Neural cell (in vitro differentiated cells): Measurements from ENCODE around the gene HSD17B8. TPM values are rescaled to one million over a fixed set of nuclear protein-coding genes. Genes with fewer than 3 reads are reported as not detected.

Source experiments
- H2AFZ ChIP-seq: fragments of 200-600, 300-800 bp; sonication (generic), shearing (Covaris generic); 2 replicates; pipeline ENCODE4 v1.6.0; 2014; ENCODE audit warnings: low read depth, mild to moderate bottlenecking, antibody characterized with exemption, low read length, moderate library complexity
- H3F3A ChIP-seq: fragments of 200-600 bp; shearing (Covaris generic); 2 replicates; pipeline ENCODE4 v1.6.1; 2016; ENCODE audit warnings: mild to moderate bottlenecking, moderate library complexity, mixed read lengths, antibody characterized with exemption, low read length; ENCODE audit not compliant: insufficient read depth, poor library complexity, severe bottlenecking
- H3K27ac ChIP-seq: fragments of 200-600, 300-800 bp; sonication (generic), shearing (Covaris generic); 2 replicates; pipeline ENCODE4 v1.5.1; 2014; ENCODE audit warnings: mild to moderate bottlenecking, low read length, moderate library complexity
- H3K27me3 ChIP-seq: fragments of 300-800, 200-600 bp; sonication (generic), shearing (Covaris generic); 2 replicates; pipeline ENCODE4 v1.6.0; 2014; ENCODE audit warnings: mild to moderate bottlenecking, low read depth, low read length, moderate library complexity; ENCODE audit not compliant: insufficient read depth
- H3K36me3 ChIP-seq: fragments of 300-800, 200-600 bp; sonication (generic), shearing (Covaris generic); 2 replicates; pipeline ENCODE4 v1.5.1; 2014; ENCODE audit warnings: mild to moderate bottlenecking, antibody characterized with exemption, low read length, moderate library complexity; ENCODE audit not compliant: insufficient read depth
- H3K4me2 ChIP-seq: fragments of 300-800, 200-600 bp; sonication (generic), shearing (Covaris generic); 2 replicates; pipeline ENCODE4 v1.6.0; 2014; ENCODE audit warnings: mild to moderate bottlenecking, low read length
- H3K4me3 ChIP-seq: fragments of 300-800, 200-600 bp; sonication (generic), shearing (Covaris generic); 2 replicates; pipeline ENCODE4 v1.5.1; 2014; ENCODE audit warnings: mild to moderate bottlenecking, low read length, moderate library complexity
- H3K79me2 ChIP-seq: fragments of 200-600 bp; shearing (Covaris generic); replicated peaks from 2 replicates; pipeline ENCODE4 v1.6.0; 2014; ENCODE audit warnings: mild to moderate bottlenecking, low read length, moderate library complexity; ENCODE audit not compliant: insufficient read depth
- H3K9ac ChIP-seq: fragments of 300-800, 200-600 bp; sonication (generic), shearing (Covaris generic); 2 replicates; pipeline ENCODE4 v1.6.1; 2016; ENCODE audit warnings: mild to moderate bottlenecking, low read length, mixed read lengths
- H3K9me2 ChIP-seq: fragments of 200-600 bp; shearing (Covaris generic); 2 replicates; pipeline ENCODE4 v1.6.1; 2016; ENCODE audit warnings: mild to moderate bottlenecking, low read length, mixed read lengths; ENCODE audit not compliant: insufficient read depth
- H3K9me3 ChIP-seq: fragments of 200-600, 300-800 bp; sonication (generic), shearing (Covaris generic); 2 replicates; pipeline ENCODE4 v1.6.1; 2016; ENCODE audit warnings: mild to moderate bottlenecking, mixed run types, low read length, moderate library complexity, mixed read lengths
- H4K20me1 ChIP-seq: fragments of 200-600 bp; shearing (Covaris generic); 2 replicates; pipeline ENCODE4 v1.6.1; 2016; ENCODE audit warnings: mild to moderate bottlenecking, mixed run types; ENCODE audit not compliant: insufficient read depth
- EP300 ChIP-seq: fragments of 450-650 bp; conservative IDR thresholded peaks from 2 replicates; pipeline ENCODE4 v1.6.1; 2014; ENCODE audit warnings: antibody characterized with exemption, mild to moderate bottlenecking, moderate library complexity; ENCODE audit not compliant: poor library complexity, severe bottlenecking
- EZH2 ChIP-seq: fragments of 200-600, 300-800 bp; shearing (Covaris generic), sonication (generic); IDR thresholded peaks from 2 replicates; pipeline ENCODE4 v1.6.1; 2014; ENCODE audit warnings: antibody characterized with exemption, low read length, borderline replicate concordance, mild to moderate bottlenecking; ENCODE audit not compliant: insufficient read depth, poor library complexity, severe bottlenecking
- MXI1 ChIP-seq: fragments of 450-650 bp; conservative IDR thresholded peaks from 2 replicates; pipeline ENCODE4 v1.6.1; 2014; ENCODE audit warnings: antibody characterized with exemption, mild to moderate bottlenecking; ENCODE audit not compliant: poor library complexity, severe bottlenecking
- POLR2AphosphoS5 ChIP-seq: IDR thresholded peaks from 2 replicates; pipeline ENCODE4 v1.6.1; 2012
- RAD21 ChIP-seq: fragments of 450-650 bp; conservative IDR thresholded peaks from 2 replicates; pipeline ENCODE4 v1.6.1; 2014; ENCODE audit warnings: antibody characterized with exemption, mild to moderate bottlenecking, moderate library complexity
- SMC3 ChIP-seq: fragments of 450-650 bp; conservative IDR thresholded peaks from 2 replicates; pipeline ENCODE4 v1.6.1; 2014; ENCODE audit warnings: antibody characterized with exemption, mild to moderate bottlenecking, moderate library complexity; ENCODE audit not compliant: poor library complexity
- TAF1 ChIP-seq: IDR thresholded peaks from 2 replicates; pipeline ENCODE4 v1.6.1; 2012; ENCODE audit warnings: low read depth
- polyA plus RNA-seq: library from polyadenylated mRNA; depleted of rRNA; stranded (reverse); fragments of >200 nt; gene quantifications from 2 replicates; pipeline ENCODE4 v1.2.3, GENCODE V29; 2014
- TF ChIP-seq, protein P1 (sequence below): IDR thresholded peaks from 2 replicates; pipeline ENCODE4 v1.6.1; 2012; ENCODE audit warnings: borderline replicate concordance
- TF ChIP-seq, protein P2 (sequence below): fragments of 450-650 bp; IDR thresholded peaks from 2 replicates; pipeline ENCODE4 v1.5.1; 2014; ENCODE audit warnings: antibody characterized with exemption, mild to moderate bottlenecking, moderate library complexity; ENCODE audit not compliant: poor library complexity, severe bottlenecking

Gene HSD17B8
- polyA plus RNA-seq, 1 donor from 2014 or later: 7.3 TPM

DNA sequence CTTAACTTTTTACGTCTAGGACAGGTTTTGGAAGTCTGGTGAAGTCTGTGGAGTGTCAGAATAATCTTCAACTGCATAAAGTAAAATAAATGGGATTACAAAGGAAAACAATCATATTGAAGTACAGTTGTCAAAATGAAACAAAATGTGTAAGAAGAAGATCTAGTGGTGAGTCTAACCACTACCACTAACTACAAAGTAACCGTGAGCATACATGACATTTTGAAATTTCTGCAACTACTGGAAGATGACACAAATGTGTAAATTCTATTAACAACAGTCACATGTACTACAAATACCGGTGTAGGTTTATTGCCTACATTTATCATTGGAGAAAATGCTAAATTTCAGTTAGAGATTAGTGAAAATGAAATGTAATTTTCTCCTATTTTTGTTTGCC, 37.5 kb downstream of the HSD17B8 start:
- no peak overlapping the region for H2AFZ ChIP-seq
- H3K4me2 ChIP-seq: no peak overlapping the region
- H3F3A ChIP-seq: no peaks in the 10 kb centered on the region
- no peak overlapping the region for H3K4me3 ChIP-seq
- no peaks in the 10 kb centered on the region for H4K20me1 ChIP-seq
- no peak overlapping the region for H3K27ac ChIP-seq
- no peaks in the 10 kb centered on the region for H3K36me3 ChIP-seq
- no peak for TF ChIP-seq EP300
- TF ChIP-seq POLR2AphosphoS5: no peak
- TF ChIP-seq TAF1: no peak
- TF ChIP-seq RAD21: no peak
- TF ChIP-seq, protein P1, sequence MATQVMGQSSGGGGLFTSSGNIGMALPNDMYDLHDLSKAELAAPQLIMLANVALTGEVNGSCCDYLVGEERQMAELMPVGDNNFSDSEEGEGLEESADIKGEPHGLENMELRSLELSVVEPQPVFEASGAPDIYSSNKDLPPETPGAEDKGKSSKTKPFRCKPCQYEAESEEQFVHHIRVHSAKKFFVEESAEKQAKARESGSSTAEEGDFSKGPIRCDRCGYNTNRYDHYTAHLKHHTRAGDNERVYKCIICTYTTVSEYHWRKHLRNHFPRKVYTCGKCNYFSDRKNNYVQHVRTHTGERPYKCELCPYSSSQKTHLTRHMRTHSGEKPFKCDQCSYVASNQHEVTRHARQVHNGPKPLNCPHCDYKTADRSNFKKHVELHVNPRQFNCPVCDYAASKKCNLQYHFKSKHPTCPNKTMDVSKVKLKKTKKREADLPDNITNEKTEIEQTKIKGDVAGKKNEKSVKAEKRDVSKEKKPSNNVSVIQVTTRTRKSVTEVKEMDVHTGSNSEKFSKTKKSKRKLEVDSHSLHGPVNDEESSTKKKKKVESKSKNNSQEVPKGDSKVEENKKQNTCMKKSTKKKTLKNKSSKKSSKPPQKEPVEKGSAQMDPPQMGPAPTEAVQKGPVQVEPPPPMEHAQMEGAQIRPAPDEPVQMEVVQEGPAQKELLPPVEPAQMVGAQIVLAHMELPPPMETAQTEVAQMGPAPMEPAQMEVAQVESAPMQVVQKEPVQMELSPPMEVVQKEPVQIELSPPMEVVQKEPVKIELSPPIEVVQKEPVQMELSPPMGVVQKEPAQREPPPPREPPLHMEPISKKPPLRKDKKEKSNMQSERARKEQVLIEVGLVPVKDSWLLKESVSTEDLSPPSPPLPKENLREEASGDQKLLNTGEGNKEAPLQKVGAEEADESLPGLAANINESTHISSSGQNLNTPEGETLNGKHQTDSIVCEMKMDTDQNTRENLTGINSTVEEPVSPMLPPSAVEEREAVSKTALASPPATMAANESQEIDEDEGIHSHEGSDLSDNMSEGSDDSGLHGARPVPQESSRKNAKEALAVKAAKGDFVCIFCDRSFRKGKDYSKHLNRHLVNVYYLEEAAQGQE: no peak
- no peaks in the 10 kb centered on the region for H3K9me2 ChIP-seq
- H3K9ac ChIP-seq: no peak overlapping the region
- H3K27me3 ChIP-seq: no peaks in the 10 kb centered on the region
- H3K9me3 ChIP-seq: no peaks in the 10 kb centered on the region
- H3K79me2 ChIP-seq: no peaks in the 10 kb centered on the region

DNA sequence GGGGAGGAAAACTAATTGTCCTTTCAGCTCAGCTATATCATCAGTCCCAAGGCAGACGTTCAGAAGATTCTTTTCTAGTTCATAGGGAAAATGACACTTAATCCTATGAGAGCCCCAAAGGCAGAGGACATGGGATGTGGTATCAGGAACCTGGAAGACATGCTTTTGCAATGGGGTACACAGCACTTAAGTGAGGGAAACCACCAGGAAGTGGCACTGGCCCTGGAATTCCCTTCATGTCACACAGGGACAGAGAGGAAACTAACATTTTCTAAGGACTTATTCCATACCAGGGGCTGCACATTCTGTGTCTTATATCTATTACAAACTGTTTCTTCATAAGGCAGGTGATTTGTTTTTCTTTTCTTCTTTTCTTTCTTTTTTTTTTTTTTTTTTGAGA, 39.0 kb downstream of the HSD17B8 start:
- H4K20me1 ChIP-seq: no peaks in the 10 kb centered on the region
- no peak overlapping the region for H3K4me2 ChIP-seq
- no peak overlapping the region for H3K27ac ChIP-seq
- no peaks in the 10 kb centered on the region for H3K27me3 ChIP-seq
- H3K4me3 ChIP-seq: no peak overlapping the region
- H3F3A ChIP-seq: no peaks in the 10 kb centered on the region
- H3K9me3 ChIP-seq: no peaks in the 10 kb centered on the region
- no peaks in the 10 kb centered on the region for H3K36me3 ChIP-seq
- TF ChIP-seq POLR2AphosphoS5 (no peak), SMC3 (no peak), MXI1 (no peak), TAF1 (no peak), RAD21 (no peak), EP300 (no peak), EZH2 (no peak)
- TF ChIP-seq, protein P2, sequence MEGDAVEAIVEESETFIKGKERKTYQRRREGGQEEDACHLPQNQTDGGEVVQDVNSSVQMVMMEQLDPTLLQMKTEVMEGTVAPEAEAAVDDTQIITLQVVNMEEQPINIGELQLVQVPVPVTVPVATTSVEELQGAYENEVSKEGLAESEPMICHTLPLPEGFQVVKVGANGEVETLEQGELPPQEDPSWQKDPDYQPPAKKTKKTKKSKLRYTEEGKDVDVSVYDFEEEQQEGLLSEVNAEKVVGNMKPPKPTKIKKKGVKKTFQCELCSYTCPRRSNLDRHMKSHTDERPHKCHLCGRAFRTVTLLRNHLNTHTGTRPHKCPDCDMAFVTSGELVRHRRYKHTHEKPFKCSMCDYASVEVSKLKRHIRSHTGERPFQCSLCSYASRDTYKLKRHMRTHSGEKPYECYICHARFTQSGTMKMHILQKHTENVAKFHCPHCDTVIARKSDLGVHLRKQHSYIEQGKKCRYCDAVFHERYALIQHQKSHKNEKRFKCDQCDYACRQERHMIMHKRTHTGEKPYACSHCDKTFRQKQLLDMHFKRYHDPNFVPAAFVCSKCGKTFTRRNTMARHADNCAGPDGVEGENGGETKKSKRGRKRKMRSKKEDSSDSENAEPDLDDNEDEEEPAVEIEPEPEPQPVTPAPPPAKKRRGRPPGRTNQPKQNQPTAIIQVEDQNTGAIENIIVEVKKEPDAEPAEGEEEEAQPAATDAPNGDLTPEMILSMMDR: no peak
- TF ChIP-seq, protein P1: no peak
- no peaks in the 10 kb centered on the region for H3K79me2 ChIP-seq
- H3K9ac ChIP-seq: no peak overlapping the region
- H2AFZ ChIP-seq: no peak overlapping the region
- H3K9me2 ChIP-seq: no peaks in the 10 kb centered on the region
